HG03575 (cell line): ENCODE measurements around the gene PKN3.

ENCODE experiments used
- ATAC-seq: cut with Tn5 transposase; IDR thresholded peaks from one replicate; pipeline ENCODE4 v1.9.1; 2021; ENCODE audit not compliant: unreplicated experiment, insufficient number of reproducible peaks, low FRiP score; ENCODE audit errors: extremely low read depth

Gene PKN3

DNA sequence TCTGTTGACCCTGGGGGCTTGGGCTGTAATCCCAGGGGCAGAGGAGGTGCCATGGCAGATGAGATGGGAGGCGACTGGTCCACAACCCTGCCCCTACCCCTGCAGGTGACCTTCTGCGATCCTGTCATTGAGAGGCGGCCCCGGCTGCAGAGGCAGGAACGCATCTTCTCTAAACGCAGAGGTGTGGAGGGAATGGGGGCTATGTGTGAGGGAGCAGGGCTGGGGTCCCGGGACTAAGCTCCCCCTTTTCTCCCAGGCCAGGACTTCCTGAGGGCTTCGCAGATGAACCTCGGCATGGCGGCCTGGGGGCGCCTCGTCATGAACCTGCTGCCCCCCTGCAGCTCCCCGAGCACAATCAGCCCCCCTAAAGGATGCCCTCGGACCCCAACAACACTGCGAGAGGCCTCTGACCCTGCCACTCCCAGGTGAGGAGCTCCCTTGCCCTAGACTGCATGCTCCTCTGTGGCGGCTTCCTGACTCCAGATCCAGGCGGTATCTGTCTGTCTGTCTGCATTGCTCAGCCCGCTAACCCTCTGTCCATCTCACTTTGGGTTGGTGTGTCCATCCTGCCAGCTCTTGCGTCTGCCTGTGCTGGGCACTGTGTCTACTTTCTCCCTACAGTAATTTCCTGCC is 11.8 kb downstream of the PKN3 start:
- no peak for ATAC-seq

DNA sequence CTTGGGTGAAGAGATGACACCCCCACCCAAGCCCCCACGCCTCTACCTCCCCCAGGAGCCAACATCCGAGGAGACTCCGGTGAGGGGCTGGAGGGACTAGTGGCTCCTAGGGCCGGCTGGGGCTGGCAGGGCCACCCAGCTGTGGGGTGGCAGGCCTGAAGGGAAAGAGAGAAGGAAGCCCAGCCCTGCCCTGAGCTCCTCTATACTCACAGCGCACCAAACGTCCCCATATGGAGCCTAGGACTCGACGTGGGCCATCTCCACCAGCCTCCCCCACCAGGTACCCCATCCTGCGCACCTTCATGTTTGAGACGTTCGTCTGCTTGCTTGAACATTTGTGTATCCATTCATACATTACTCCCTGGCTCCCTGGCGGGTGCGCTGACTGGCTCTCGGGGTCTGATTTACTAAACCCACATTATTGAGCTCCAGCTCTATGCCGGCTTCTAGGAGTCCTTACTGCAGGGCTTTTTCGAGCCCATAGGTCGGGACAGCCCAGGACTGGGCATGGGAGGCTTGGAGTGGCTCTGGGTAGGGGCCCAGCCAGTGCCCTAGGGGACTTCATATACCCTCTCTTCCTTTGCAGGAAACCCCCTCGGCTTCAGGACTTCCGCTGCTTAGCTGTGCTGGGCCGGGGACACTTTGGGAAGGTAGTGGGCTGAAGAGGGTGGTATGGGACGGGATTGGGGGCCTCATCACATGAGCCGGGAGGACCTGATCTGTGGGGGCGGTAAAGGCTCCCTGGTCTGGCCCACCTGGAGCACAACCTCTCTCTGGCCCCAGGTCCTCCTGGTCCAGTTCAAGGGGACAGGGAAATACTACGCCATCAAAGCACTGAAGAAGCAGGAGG is 12.5 kb downstream of the PKN3 start:
- no peak for ATAC-seq

DNA sequence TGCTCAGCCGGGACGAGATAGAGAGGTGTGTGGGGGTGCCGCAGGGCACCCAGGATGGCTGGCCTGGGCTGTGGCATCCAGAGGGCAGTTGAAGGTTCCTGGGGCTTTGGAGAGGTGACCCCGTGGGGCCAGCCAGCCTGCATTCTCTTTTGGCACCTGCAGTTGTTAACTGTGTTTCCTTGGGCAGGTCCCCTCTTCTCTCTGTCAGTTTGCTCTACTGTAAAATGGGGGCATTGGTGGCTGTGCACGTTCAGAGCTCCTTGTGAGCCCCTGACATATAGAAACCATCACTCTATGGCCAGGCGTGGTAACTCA is 13.1 kb downstream of the PKN3 start:
- no peak for ATAC-seq

DNA sequence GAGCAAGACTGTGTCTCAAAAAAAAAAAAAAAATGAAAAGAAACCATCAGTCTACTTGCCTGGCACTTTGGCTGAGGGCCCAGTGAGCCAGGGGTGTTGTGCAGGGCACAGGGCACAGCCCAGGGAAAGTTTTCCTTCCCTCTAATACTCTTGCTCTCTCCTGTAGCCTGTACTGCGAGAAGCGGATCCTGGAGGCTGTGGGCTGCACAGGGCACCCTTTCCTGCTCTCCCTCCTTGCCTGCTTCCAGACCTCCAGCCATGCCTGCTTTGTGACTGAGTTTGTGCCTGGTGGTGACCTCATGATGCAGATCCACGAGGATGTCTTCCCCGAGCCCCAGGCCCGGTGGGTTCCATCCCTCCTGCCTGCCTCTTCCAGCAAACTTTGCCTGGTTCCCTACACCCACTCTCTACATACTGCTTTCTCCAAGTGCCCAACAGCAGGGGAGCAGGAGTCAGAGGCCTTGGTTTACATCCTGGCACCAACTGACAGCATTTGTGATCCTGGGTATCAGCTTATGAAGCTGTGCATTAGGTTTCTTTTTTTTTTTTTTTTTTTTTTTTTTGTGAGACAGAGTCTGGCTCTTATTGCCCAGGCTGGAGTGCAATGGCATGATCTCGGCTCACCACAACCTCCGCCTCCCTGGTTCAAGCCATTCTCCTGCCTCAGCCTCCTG is 14.4 kb downstream of the PKN3 start:
- ATAC-seq = no peak

DNA sequence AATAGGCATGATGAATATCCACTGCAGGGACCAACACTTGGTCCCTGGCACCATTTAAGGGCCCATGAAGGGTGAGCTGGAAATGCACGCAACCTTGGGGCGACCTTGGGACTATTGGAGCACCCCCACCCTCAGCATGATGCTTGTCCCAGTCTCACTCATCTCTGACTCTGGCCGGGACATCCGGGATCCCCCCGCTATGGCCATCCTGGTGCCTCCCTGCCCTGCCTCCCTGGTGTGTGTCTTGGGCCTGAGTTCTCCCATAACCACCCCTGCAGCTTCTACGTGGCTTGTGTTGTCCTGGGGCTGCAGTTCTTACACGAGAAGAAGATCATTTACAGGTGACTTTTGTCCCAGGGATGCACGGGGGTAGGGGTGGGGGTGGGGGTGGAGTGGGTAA is 15.7 kb downstream of the PKN3 start:
- ATAC-seq = no peak

DNA sequence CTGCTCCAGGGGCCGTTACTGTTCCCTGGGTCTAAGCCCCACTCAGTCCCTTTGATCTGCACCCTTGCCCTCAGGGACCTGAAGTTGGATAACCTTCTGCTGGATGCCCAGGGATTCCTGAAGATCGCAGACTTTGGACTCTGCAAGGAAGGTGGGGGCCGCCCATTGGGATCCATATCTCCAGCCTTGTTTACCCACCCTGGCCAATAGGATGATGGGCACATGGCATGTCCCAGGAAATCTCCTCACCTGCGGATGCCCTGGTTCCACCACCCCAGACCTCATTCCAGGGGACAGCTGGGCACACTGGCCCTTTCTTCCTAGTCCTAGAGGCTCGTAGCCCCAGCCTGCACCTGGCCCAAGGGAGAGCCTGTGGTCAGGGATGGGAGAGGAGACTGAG is 16.2 kb downstream of the PKN3 start:
- ATAC-seq = no peak

DNA sequence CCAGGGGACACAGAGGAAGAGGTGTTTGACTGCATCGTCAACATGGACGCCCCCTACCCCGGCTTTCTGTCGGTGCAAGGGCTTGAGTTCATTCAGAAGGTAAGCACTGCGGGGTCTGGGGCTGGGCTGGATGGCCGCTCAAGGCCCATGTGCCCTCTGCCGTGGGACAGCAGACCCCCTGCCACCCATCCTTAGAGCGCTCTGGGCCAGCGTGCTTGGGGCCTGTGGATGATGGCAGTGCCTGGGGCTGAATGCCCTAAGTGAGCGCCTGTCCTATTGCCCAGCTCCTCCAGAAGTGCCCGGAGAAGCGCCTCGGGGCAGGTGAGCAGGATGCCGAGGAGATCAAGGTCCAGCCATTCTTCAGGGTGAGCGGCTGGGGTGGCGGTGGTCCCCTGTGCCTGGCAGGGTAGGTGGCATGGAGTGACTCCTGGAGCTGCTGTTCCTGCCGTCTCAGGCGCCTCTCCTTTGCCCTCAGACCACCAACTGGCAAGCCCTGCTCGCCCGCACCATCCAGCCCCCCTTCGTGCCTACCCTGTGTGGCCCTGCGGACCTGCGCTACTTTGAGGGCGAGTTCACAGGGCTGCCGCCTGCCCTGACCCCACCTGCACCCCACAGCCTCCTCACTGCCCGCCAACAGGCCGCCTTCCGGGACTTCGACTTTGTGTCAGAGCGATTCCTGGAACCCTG is 17.8 kb downstream of the PKN3 start:
- no peak for ATAC-seq

DNA sequence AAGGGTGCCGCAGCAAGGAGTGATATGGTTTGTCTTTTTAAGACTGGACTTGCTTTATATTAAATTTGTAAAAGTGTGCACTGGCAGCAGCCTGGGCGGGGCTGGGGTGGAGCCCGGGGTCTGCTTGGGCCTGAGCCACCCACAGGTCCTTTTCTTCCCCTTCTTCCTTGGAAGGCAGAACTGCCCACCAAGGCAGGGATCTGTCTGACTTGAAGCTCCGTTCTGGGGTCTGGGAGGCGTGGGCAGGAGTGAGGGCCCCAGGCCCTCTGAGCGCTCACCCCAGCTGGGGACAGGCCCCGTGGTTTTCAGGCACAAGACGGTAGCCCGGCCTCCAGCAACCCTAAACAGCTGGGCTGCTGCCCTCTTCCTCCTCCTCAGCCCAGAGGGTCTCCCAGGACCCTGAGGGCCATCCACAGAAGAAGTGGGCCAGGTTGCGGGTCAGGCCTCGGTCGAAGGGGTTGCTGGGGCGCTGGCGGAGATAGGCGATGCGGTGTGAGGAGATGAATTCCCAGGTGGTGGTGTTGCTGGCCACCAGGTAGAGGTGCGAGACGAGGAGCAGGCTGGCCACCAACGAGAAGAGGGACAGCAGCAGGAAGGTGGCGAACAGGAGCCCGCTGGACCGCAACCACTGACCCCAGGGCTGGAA is 18.7 kb downstream of the PKN3 start:
- ATAC-seq = no peak

DNA sequence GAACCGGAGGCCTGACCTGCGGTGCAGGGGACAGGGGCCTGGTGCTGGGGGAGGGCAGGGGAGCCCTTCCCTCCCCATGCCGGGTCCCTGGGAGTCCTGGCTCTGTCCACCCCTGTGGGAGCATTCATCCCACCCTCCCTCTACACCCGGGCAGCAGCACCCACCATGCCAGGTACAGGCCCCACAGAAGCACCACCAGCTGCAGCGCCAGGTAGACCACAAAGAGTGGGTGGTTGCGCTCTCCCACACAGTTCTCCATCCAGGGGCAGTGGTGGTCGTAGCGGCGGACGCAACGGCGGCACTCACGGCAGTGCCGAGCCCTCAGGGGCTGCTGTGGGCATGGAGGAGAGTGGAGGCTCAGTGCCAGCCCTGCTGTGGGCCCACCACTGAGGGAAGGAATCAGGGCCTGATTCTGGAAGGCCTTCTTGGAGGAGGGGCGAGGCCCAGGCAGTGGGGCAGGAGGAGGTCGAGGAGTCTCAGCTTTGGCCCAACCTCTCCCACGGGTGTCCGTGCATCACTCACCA is 19.2 kb downstream of the PKN3 start:
- no peak for ATAC-seq

DNA sequence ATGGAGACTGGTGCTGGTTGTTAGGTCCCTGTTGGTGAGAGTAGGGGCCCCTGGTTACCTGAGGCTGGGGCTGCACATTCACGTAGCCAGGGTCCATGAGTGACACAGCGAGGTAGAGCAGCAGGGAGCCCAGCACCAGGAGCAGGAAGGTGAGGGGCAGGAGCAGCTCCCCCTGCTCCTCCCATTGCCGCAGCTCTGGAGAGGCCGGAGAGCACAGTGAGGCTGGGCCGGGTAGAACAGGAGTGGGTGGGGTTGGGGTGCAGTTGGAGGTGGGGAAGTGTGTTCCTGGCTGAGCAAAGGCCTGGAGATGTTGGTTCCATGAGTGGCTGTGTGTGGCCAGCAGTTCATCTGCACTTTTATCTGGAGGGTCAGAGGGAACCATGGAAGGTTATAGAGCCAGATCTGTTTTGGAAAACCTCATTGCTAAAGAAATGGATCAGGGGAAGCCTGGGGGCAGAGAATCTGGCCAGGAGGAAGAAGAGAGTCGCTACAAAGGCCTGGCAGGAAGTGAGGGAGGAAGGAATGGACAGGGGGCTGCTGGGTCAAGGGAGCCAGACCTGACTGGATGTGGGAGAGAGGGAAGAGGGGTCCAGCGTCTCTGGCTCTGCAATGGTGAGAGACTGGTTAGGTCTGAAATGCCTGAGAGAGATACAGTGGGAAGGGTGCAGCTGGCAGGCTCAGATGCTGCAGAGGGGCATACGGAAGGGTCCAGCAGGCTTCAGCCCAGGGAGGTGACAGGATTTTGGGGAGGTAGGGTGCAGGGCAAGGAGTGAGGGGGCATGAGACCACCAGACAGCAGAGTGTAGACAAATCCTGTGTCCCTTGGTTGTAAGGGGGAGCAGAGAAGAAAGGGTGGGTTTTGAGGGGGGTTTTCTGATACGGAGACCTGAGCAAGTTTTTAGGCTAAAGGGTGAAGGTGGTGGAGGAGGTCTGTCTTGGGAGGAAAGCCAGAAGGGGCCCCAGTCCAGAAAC is 20.4 kb downstream of the PKN3 start:
- ATAC-seq = no peak

DNA sequence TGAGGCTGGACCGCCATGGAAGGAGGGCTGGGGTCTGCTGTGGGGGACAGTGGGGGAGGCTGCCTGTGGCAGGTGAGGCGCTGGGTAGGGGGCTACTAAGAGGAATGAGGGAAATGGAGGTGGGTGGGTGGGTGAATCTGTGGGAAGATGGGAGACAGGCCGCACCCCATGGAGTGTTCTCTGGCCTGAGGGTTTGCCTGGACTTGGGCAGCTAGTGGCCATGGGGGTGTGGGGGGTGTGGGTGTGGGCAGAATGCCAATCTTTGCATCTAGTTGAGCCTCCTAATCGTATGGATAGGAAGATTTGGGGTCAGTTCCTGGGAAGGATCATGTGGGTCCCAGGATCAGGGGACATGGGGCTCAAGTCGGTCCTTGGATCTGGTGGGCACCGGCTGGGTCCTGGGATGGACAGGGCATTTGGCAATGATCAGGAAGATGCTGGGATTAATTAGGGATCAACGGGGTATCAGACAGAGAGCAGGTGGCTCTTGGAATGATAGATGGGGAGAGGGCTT is 21.1 kb downstream of the PKN3 start:
- no peak for ATAC-seq

DNA sequence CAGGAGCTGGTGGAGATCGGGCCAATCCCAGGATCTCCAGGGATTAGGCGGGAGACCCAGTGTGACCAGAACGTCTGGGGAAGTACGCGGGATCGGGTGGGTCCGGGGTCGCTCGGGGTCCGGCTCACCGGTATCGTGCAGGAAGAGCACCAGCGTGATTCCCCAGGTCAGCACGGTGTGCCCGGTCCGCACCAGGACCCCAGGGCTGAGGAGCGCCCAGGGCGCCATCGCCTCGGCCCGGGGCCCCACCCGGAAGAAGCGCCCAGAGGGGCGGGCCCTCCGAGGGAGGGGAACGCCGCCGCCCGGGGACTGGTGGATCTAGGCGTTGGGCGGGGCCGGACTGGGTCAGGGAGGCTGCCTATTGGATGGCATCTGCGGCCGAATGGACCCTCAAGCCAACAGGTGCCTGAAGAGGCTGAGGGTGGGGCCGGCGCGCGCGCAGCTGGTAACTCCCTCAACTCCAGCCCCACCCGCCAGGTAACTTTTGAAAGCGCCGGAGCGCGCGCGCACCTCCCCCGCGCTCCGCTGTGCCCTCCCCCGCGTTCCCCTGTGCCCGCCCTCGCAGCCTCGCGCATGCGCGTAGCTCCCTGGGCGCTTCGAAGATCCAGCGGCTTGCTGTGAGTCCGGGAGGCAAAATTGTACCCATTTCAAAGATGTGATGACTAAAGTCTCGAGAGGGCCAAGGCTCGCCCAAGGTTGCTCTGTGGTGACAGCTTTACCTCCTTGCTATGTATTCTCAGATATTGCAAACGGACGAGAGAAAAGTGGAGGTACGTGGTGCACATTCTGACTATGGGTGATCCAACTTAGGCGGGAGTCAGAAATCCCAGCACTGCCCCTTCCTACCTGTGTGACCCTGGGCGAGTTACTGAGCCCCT is 21.8 kb downstream of the PKN3 start, which contains the start of gene ZDHHC12:
Gene ZDHHC12 (minus strand): TSS at position 262 of the 878 bp plus-strand sequence. CDS start 34 bp downstream, at position 228.
- peak; percentile 58 for ATAC-seq

DNA sequence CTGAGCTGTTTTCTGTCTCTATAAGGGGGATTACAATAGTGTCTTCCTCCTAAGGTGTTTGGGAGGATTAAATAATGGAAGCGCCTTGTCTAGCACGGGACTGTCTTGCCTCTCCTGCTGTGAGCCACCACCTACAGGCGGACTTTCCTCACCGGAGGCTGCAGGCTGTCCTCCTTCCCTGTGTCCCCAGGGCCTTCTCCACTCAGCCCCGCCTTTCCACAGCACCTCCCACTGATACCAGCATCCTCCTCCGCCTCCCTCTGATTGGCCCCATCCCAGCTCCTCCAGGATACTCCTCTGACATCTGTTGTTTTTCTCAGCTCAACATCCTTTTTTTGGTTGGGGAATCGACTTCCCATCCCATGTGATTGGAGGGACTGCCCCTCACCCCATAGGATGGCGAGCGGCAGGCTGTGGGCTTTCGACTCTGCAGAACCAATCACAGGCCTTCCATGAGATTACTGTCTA is 22.5 kb downstream of the PKN3 start:
- no peak for ATAC-seq

DNA sequence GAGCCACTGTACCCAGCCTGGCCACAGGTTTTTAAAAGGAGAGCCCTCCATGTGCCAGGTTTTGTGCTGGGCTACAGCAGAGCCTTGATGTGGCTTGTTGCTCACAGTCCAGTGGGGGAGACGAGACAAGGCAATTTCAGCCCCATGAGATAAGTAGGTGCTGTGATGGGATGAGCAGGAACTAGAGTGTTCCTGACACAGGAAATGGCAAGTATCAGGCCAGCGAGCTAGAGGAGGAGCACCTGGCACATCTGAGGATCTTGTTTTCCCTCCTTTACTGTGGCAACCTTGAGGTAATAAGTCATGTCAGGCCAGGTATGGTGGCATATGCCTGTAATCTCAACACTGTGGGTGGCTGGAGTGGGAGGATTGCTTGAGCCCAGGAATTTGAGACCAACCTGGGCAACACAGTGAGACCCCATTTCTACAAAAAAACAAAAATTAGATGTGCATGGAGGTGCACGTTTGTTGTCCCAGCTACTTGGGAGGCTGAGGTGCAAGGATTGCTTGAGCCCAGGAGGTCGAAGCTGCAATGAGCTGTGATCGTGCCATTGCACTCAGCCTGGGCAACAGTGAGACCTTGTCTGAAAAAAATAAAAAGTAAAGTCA is 25.4 kb downstream of the PKN3 start:
- ATAC-seq = no peak

DNA sequence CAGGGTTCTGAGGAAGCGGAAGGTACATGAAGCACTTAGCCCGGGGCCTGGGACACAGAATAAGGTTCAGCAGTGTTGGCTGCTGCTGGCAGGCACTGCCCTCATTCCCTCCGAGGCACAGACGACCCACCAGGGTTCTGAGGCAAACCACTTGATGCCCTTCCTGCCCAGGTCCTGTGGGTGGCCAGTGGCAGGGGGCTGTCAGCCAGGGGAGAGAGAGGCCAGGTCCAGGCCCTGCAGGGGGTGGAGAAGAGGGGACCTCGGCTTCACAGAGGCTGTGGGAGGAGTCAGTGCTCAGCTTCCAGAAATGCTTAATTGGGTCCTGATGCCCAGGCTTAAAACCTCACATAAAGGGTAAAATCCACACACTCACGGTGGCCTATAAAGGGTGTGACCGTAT is 26.0 kb downstream of the PKN3 start:
- ATAC-seq = no peak

DNA sequence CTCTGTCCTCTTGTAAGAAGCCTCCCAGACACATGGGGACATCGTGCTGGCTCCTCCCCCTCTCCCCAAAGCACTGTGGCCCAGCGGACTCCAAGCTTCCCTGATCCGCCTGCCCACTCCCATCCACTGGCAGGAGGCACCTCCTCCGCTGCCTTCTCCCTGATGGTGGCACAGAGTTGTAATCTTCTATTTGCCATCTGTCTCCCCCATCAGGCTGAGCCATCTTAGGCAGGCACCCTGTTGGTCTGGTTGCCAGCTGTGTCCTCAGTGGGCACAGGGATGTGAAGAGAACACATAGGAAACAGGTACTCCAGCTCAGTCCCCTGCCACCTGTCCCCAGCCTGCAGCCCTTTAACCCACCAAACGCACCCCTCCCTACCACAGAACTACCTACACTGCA is 27.0 kb downstream of the PKN3 start:
- ATAC-seq = no peak
